Cardiac muscle cell (in vitro differentiated cells and primary cell): ENCODE measurements around the gene BDKRB1. TPM values are rescaled to one million over a fixed set of nuclear protein-coding genes. Genes with fewer than 3 reads are reported as not detected.

ENCODE experiments used
- DNase-seq, 2 donors: peaks; one replicate each; pipeline versions ENCODE4 v3.0.0 to v3.0.0-alpha.2; 2010 to 2017; ENCODE audit warnings: low read depth in 1 of 2, low spot score in 1 of 2
- H3K27ac ChIP-seq: fragments of 200-600 bp; sonication (generic); 2 replicates; pipeline ENCODE4 v1.5.1; 2016
- H3K27me3 ChIP-seq: fragments of 200-600 bp; sonication (generic); 2 replicates; pipeline ENCODE4 v1.6.0; 2016; ENCODE audit warnings: control low read depth
- H3K36me3 ChIP-seq: fragments of 200-600 bp; sonication (generic); 2 replicates; pipeline ENCODE4 v1.5.1; 2016; ENCODE audit warnings: control low read depth
- H3K4me1 ChIP-seq: fragments of 200-600 bp; sonication (generic); 2 replicates; pipeline ENCODE4 v1.8.1; 2017; ENCODE audit warnings: low read depth, mild to moderate bottlenecking, mixed run types
- H3K4me3 ChIP-seq: fragments of 200-600 bp; sonication (generic); 2 replicates; pipeline ENCODE4 v1.5.1; 2016; ENCODE audit warnings: mild to moderate bottlenecking
- H3K9me3 ChIP-seq: fragments of 200-600 bp; sonication (generic); 2 replicates; pipeline ENCODE4 v1.5.1; 2017; ENCODE audit warnings: low read depth, mild to moderate bottlenecking, control low read depth
- polyA plus RNA-seq: library from polyadenylated mRNA; unstranded; fragments of >200 nt; fragmentation: Nextera tagmentation; extraction: Ambion mirVana; gene quantifications from 2 replicates; pipeline ENCODE4 v1.2.1, GENCODE V29; 2016
- total RNA-seq: library from RNA; depleted of rRNA; stranded (reverse); fragments of >200 nt; gene quantifications from 2 replicates; pipeline ENCODE4 v1.2.3, GENCODE V29; 2016
- TF ChIP-seq, protein P1 (sequence below): IDR thresholded peaks from 2 replicates; pipeline ENCODE4 v1.5.1; 2012; ENCODE audit warnings: low read depth, mild to moderate bottlenecking, low read length

Gene BDKRB1
- total and polyA plus RNA-seq, 2 experiments from 2014 or later: 0.09 TPM; not detected in 1

DNA sequence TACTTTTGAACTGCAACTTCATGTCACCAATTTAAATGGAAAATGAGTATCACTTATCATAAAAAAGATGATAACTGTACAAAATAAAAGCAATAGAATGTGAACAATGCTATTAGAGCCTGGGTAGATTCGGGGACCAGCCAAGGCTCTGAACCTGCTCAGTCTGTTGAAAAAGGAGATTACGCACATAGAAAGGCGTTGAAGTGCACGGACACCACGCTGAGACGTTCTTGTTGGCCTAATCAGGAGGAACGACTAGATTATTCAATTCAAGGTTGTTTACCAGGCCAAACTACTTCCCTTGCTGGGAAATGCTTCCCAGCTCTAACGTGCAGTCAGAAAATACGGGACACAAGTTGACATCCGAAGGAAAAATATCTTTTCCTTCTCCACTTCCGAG lies 23.5 kb upstream of the BDKRB1 start:
- Histone ChIP-seq H3K27ac (no peak overlapping the region), H3K4me3 (no peak overlapping the region), H3K4me1 (no peaks in the 10 kb centered on the region), H3K9me3 (no peaks in the 10 kb centered on the region), H3K36me3 (no peaks in the 10 kb centered on the region), H3K27me3 (no peaks in the 10 kb centered on the region)
- DNase-seq: no peak
- TF ChIP-seq, protein P1, sequence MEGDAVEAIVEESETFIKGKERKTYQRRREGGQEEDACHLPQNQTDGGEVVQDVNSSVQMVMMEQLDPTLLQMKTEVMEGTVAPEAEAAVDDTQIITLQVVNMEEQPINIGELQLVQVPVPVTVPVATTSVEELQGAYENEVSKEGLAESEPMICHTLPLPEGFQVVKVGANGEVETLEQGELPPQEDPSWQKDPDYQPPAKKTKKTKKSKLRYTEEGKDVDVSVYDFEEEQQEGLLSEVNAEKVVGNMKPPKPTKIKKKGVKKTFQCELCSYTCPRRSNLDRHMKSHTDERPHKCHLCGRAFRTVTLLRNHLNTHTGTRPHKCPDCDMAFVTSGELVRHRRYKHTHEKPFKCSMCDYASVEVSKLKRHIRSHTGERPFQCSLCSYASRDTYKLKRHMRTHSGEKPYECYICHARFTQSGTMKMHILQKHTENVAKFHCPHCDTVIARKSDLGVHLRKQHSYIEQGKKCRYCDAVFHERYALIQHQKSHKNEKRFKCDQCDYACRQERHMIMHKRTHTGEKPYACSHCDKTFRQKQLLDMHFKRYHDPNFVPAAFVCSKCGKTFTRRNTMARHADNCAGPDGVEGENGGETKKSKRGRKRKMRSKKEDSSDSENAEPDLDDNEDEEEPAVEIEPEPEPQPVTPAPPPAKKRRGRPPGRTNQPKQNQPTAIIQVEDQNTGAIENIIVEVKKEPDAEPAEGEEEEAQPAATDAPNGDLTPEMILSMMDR: no peak

DNA sequence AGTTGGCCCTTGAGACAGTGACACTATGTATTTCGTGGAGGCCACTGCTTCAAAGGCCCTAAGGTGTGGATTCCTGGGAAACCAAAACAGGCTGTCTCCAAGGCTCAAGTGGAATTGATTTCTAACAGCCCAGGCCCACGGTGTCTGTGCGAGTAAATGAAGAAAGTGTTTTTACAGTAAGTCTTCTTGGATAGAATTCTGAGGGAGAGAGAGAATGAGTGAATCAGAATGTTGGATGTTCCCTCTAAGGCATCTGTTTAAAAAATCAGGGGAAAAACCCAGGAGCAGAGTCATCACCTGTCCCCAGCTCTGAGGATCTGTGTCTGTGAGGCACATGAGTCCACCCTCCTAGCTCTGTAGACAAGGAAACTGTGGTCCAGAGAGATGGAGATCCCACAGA lies 22.3 kb upstream of the BDKRB1 start:
- H3K4me3 ChIP-seq: no peak overlapping the region
- no peaks in the 10 kb centered on the region for H3K27me3 ChIP-seq
- TF ChIP-seq, protein P1: no peak
- H3K4me1 ChIP-seq: no peaks in the 10 kb centered on the region
- H3K36me3 ChIP-seq: no peaks in the 10 kb centered on the region
- no peak overlapping the region for H3K27ac ChIP-seq
- no peak for DNase-seq
- H3K9me3 ChIP-seq: no peaks in the 10 kb centered on the region

DNA sequence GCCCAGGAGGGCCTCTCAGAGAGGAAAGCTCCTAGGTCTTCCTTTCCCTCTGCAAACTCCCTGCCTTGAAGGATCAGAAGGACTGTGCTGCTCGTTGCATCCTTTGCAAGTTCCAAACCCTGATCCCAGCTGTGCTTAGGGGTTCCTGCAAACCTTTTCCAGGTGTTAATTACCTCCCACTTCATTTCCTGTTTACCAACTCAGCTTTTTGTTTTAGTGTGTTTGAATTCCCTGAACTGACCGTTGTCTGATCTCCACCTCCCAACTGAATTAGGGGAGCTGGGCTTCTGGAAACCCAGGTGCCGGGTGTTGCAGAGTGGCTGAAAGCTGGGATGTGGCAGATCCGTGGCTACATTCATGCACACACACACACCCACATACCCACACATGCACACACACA lies 20.6 kb upstream of the BDKRB1 start:
- TF ChIP-seq, protein P1: no peak
- no peaks in the 10 kb centered on the region for H3K4me1 ChIP-seq
- H3K4me3 ChIP-seq: no peak overlapping the region
- no peaks in the 10 kb centered on the region for H3K27me3 ChIP-seq
- H3K36me3 ChIP-seq: no peaks in the 10 kb centered on the region
- no peak overlapping the region for H3K27ac ChIP-seq
- DNase-seq: no peak
- H3K9me3 ChIP-seq: no peaks in the 10 kb centered on the region

DNA sequence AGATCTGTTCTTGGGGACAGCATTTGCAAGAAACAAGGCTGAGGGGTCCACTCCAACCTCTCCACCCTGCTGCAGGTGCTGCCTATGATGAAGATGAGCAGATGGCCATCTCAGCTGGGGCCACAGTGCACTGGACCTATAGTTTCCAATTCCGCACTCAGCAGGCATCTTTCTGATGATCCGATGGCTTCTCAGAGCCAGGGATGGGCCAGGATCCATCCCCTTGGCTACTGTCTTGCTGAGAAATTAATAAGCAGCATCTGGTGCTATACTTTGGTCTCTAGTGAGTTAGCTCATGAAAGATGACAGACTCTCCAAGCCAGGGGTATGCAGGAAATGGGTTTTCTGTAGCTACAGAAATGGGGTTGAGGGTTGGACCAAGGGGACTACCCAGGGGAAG lies 18.4 kb upstream of the BDKRB1 start:
- no peaks in the 10 kb centered on the region for H3K27me3 ChIP-seq
- H3K4me1 ChIP-seq: no peaks in the 10 kb centered on the region
- no peak for DNase-seq
- no peak overlapping the region for H3K4me3 ChIP-seq
- TF ChIP-seq, protein P1: no peak
- H3K27ac ChIP-seq: no peak overlapping the region
- H3K9me3 ChIP-seq: no peaks in the 10 kb centered on the region
- no peaks in the 10 kb centered on the region for H3K36me3 ChIP-seq

DNA sequence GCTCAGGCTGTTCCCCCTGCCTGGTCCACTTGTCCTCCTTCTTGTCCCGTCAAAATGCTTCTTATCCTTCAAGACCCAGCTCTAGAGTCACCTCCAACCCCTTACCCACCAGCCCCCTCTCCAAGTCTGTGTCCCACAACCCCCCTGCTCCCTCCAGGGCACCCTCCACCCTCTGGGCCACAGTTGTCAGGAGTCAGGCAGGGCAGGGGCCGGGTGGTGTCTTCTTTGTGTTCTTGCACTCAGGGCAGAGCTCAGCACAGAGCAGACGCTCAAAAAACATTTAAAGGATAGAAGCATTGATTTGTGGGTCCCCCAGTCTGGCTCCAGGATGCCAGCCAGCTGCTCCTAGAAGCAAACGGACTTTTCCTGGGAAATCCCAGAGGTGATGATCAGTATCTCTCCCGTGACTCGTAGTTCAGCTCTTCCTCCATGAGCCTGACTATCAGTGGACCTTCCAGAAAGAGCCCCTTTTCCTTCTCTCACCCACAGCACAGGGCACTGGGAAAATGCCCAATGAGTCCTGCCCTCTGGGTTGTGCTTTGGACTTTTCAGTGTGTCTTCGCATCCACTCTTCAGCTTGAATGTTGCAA lies 17.2 kb upstream of the BDKRB1 start:
- Histone ChIP-seq H3K4me1 (no peaks in the 10 kb centered on the region), H3K4me3 (no peak overlapping the region), H3K36me3 (no peaks in the 10 kb centered on the region), H3K27ac (no peak overlapping the region), H3K27me3 (no peaks in the 10 kb centered on the region), H3K9me3 (no peaks in the 10 kb centered on the region)
- TF ChIP-seq, protein P1: no peak
- DNase-seq: no peak
